Right lobe of liver (tissue), 6 donors: ENCODE results near the gene PLEKHG2. TPM values are rescaled to one million over a fixed set of nuclear protein-coding genes. Genes with fewer than 3 reads are reported as not detected.

Experiments
- ATAC-seq, 4 donors: fragments of 200-7000 bp; cut with Tn5 transposase; one replicate each; pipeline ENCODE4 v1.9.1; 2020; ENCODE audit warnings: mild to moderate bottlenecking in 4 of 4, moderate library complexity in 4 of 4
- DNase-seq, 3 donors: peaks; one replicate each; pipeline ENCODE4 v3.0.0-alpha.2; 2020
- H3K27ac ChIP-seq, 3 donors: fragments of 200-600 bp; one replicate each; pipeline ENCODE4 v1.8.0; 2022
- H3K27me3 ChIP-seq, 2 donors: fragments of 200-600 bp; one replicate each; pipeline ENCODE4 v1.8.0; 2022
- H3K36me3 ChIP-seq, 4 donors: fragments of 200-600 bp; sonication (generic) in 1 of 4; one replicate each; pipeline versions ENCODE4 v1.5.1 to v1.8.0; 2017 to 2022; ENCODE audit warnings: control low read depth in 1 of 4
- H3K4me1 ChIP-seq, 4 donors: fragments of 200-600 bp; sonication (generic) in 1 of 4; one replicate each; pipeline versions ENCODE4 v1.5.1 to v1.8.0; 2017 to 2022; ENCODE audit warnings: control low read depth in 1 of 4
- H3K4me3 ChIP-seq, 3 donors: fragments of 200-600 bp; one replicate each; pipeline ENCODE4 v1.8.0; 2022
- H3K9me3 ChIP-seq, 4 donors: fragments of 200-600 bp; sonication (generic) in 1 of 4; one replicate each; pipeline versions ENCODE4 v1.5.1 to v1.8.0; 2017 to 2022; ENCODE audit warnings: control low read depth in 1 of 4
- POLR2A ChIP-seq: fragments of 450-650 bp; IDR thresholded peaks from one replicate; pipeline ENCODE4 v1.6.1; 2017; ENCODE audit warnings: antibody characterized with exemption, mild to moderate bottlenecking
- WGBS: methylation state at CpG from one replicate; pipeline ENCODE4 v1.1.6; 2018; ENCODE audit warnings: low coverage, low lambda C conversion rate; ENCODE audit not compliant: insufficient coverage; ENCODE audit errors: missing lambda C conversion rate; 5-methylcytosine and 5-hydroxymethylcytosine counted together
- intact Hi-C, 2 donors: fragments of 100-400 bp; cut with DNase I; formaldehyde crosslinking; loops; one replicate each; pipeline versions ENCODE4 v1.11.2 to v1.14.1; 2022
- total RNA-seq, 6 experiments: library from RNA; depleted of rRNA in 2 of 6; stranded (reverse); fragments of >200 nt in 2 of 6; fragmentation: NEBNext Ultra II Directional in 3 of 6; extraction: Animal tissue kit (Norgen Biotek cat#: 25700) in 3 of 6; gene quantifications; one replicate each; pipeline versions ENCODE4 v1.1.0 to v1.2.4, GENCODE V29; 2016 to 2023
- TF ChIP-seq, protein P1 (sequence below), 4 donors: fragments of 200-600 bp in 3 of 4; fragments of 450-650 bp in 1 of 4; IDR thresholded peaks; one replicate each; pipeline versions ENCODE4 v1.5.1 to v1.8.0; 2016 to 2022; ENCODE audit warnings: antibody characterized with exemption in 4 of 4, mild to moderate bottlenecking in 2 of 4
- donor health status: DM: no; HTN: yes; CAD: no.
- donor health status: DM: no; HTN: no; CAD: no.
- donor health status: DM: no; HTN: no; CAD: no.
- donor health status: DM: no; HTN: yes; CAD: no.
- donor health status: DM: no; HTN: yes; CAD: no.

The PLEKHG2 gene
- total RNA-seq, 6 experiments from 2014 or later, result 1.6 to 15.0 (median 6.3) TPM

DNA sequence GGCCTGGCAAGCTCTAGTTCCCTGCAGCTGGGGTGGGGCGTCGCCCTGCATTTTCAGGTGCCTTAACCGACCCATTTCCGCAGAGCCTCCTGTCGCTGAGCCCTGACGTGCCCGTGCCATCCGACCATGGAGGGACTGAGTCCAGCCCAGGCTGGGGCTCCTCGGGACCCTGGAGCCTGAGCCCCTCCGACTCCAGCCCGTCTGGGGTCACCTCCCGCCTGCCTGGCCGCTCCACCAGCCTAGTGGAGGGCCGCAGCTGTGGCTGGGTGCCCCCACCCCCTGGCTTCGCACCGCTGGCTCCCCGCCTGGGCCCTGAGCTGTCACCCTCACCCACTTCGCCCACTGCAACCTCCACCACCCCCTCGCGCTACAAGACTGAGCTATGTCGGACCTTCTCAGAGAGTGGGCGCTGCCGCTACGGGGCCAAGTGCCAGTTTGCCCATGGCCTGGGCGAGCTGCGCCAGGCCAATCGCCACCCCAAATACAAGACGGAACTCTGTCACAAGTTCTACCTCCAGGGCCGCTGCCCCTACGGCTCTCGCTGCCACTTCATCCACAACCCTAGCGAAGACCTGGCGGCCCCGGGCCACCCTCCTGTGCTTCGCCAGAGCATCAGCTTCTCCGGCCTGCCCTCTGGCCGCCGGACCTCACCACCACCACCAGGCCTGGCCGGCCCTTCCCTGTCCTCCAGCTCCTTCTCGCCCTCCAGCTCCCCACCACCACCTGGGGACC, 4.6 kb upstream of the PLEKHG2 start:
- intact Hi-C loops, result no loop called here
- DNase-seq (peak; percentile 57 to 77 (median 68)), ATAC-seq (no peak)
- TF ChIP-seq POLR2A, result peak; percentile 67
- TF ChIP-seq, protein P1, sequence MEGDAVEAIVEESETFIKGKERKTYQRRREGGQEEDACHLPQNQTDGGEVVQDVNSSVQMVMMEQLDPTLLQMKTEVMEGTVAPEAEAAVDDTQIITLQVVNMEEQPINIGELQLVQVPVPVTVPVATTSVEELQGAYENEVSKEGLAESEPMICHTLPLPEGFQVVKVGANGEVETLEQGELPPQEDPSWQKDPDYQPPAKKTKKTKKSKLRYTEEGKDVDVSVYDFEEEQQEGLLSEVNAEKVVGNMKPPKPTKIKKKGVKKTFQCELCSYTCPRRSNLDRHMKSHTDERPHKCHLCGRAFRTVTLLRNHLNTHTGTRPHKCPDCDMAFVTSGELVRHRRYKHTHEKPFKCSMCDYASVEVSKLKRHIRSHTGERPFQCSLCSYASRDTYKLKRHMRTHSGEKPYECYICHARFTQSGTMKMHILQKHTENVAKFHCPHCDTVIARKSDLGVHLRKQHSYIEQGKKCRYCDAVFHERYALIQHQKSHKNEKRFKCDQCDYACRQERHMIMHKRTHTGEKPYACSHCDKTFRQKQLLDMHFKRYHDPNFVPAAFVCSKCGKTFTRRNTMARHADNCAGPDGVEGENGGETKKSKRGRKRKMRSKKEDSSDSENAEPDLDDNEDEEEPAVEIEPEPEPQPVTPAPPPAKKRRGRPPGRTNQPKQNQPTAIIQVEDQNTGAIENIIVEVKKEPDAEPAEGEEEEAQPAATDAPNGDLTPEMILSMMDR (IDR thresholded peaks at IDR 0.05), result no peak
- Histone ChIP-seq H3K27ac (peak overlapping the region; percentile 93 to 100 (median 99)), H3K4me1 (peaks cover 0 to 16% (median 9%) of the 10 kb centered on the region in 4 donors), H3K36me3 (peaks cover 0 to 11% (median 7%) of the 10 kb centered on the region in 4 donors), H3K9me3 (no peaks in the 10 kb centered on the region), H3K4me3 (peak overlapping the region; percentile 84 to 99 (median 97)), H3K27me3 (no peaks in the 10 kb centered on the region)
- under 1% methylated on average over 17 of the region's 40 CpGs for WGBS

GRCh38 chr19:39408392-39409207, 3.9 kb upstream of the PLEKHG2 start:
- intact Hi-C loops, result no loop called here
- Histone ChIP-seq H3K27me3 (no peaks in the 10 kb centered on the region), H3K36me3 (peaks cover 0 to 11% (median 7%) of the 10 kb centered on the region in 4 donors), H3K4me1 (peaks cover 0 to 20% (median 7%) of the 10 kb centered on the region in 4 donors), H3K27ac (peak overlapping the region; percentile 93 to 100 (median 99)), H3K9me3 (no peaks in the 10 kb centered on the region), H3K4me3 (peak overlapping the region; percentile 84 to 99 (median 97))
- peak; percentile 55 for TF ChIP-seq POLR2A
- TF ChIP-seq, protein P1 (IDR thresholded peaks at IDR 0.05), result no peak
- peak in 1 of 4 donors; percentile 0 for ATAC-seq
- DNase-seq, result peak; percentile 56 to 66 (median 63)
- WGBS, result 5% methylated on average over 19 of the region's 20 CpGs

GRCh38 chr19:39409208-39410016, 3.1 kb upstream of the PLEKHG2 start:
- WGBS, result under 1% methylated on average over 28 of the region's 52 CpGs
- peaks cover 0 to 11% (median 7%) of the 10 kb centered on the region in 4 donors for H3K36me3 ChIP-seq
- peak overlapping the region; percentile 93 to 100 (median 99) for H3K27ac ChIP-seq
- peak overlapping the region; percentile 84 to 99 (median 97) for H3K4me3 ChIP-seq
- peaks cover 0 to 20% (median 5%) of the 10 kb centered on the region in 4 donors for H3K4me1 ChIP-seq
- ATAC-seq (peak; percentile 11 to 50 (median 33)), DNase-seq (peak; percentile 96 to 98 (median 96))
- intact Hi-C loops, result no loop called here
- no peaks in the 10 kb centered on the region for H3K9me3 ChIP-seq
- no peaks in the 10 kb centered on the region for H3K27me3 ChIP-seq
- TF ChIP-seq, protein P1 (IDR thresholded peaks at IDR 0.05), result no peak
- TF ChIP-seq POLR2A, result peak; percentile 75
